BE2C (cell line): ENCODE results near the gene PTPRD.
A peak's percentile ranks its signal among the peaks of the same experiment; 100 is the strongest.

Source experiments
- DNase-seq: peaks from one replicate; pipeline ENCODE4 v3.0.0-alpha.2; 2020
- H3K27me3 ChIP-seq: fragments of 250-450 bp; sonication (Bioruptor Pico); 2 replicates; pipeline ENCODE4 v1.5.1; 2020; ENCODE audit warnings: mild to moderate bottlenecking
- H3K36me3 ChIP-seq: fragments of 250-450 bp; sonication (Bioruptor Pico); 2 replicates; pipeline ENCODE4 v1.5.1; 2020; ENCODE audit warnings: mild to moderate bottlenecking
- H3K4me1 ChIP-seq: fragments of 250-450 bp; sonication (Bioruptor Pico); 2 replicates; pipeline ENCODE4 v1.5.1; 2020
- H3K4me3 ChIP-seq: 2 replicates; pipeline ENCODE4 v1.5.1; 2011; ENCODE audit warnings: low read depth, low read length
- H3K9me3 ChIP-seq: fragments of 250-450 bp; sonication (Bioruptor Pico); 2 replicates; pipeline ENCODE4 v1.5.1; 2020
- CTCF ChIP-seq: IDR thresholded peaks from 2 replicates; pipeline ENCODE4 v1.5.1; 2012; ENCODE audit warnings: mild to moderate bottlenecking, low read depth, low read length

Gene PTPRD

GRCh38 chr9:8491563-8491962 is 2121.2 kb downstream of the PTPRD start:
- H3K9me3 ChIP-seq, result no peaks in the 10 kb centered on the region
- no peak for TF ChIP-seq CTCF
- no peak overlapping the region for H3K4me3 ChIP-seq
- DNase-seq, result no peak
- H3K36me3 ChIP-seq, result no peaks in the 10 kb centered on the region
- H3K27me3 ChIP-seq, result no peaks in the 10 kb centered on the region
- no peaks in the 10 kb centered on the region for H3K4me1 ChIP-seq

GRCh38 chr9:8489835-8490234 is 2123.0 kb downstream of the PTPRD start:
- Histone ChIP-seq H3K4me3 (no peak overlapping the region), H3K27me3 (no peaks in the 10 kb centered on the region), H3K36me3 (no peaks in the 10 kb centered on the region), H3K9me3 (no peaks in the 10 kb centered on the region), H3K4me1 (no peaks in the 10 kb centered on the region)
- TF ChIP-seq CTCF, result no peak
- DNase-seq, result no peak

- Histone ChIP-seq H3K27me3 (no peaks in the 10 kb centered on the region), H3K36me3 (no peaks in the 10 kb centered on the region), H3K9me3 (no peaks in the 10 kb centered on the region), H3K4me3 (no peak overlapping the region), H3K4me1 (no peaks in the 10 kb centered on the region)
- TF ChIP-seq CTCF, result peak; percentile 33
- DNase-seq, result peak; percentile 39
Observed at GRCh38 chr9:8486095-8486494, 2126.7 kb downstream of the PTPRD start.

GRCh38 chr9:8484597-8485191 is 2128.1 kb downstream of the PTPRD start:
- DNase-seq, result no peak
- no peak for TF ChIP-seq CTCF

GRCh38 chr9:8477450-8477849 is 2135.4 kb downstream of the PTPRD start:
- H3K9me3 ChIP-seq, result no peaks in the 10 kb centered on the region
- DNase-seq, result no peak
- no peaks in the 10 kb centered on the region for H3K4me1 ChIP-seq
- H3K36me3 ChIP-seq, result no peaks in the 10 kb centered on the region
- no peak overlapping the region for H3K4me3 ChIP-seq
- no peaks in the 10 kb centered on the region for H3K27me3 ChIP-seq
- no peak for TF ChIP-seq CTCF

More at GRCh38 chr9:8484597-8485191, 2128.1 kb downstream of the PTPRD start:
- Histone ChIP-seq H3K4me3 (no peak overlapping the region), H3K36me3 (no peaks in the 10 kb centered on the region), H3K9me3 (no peaks in the 10 kb centered on the region), H3K27me3 (no peaks in the 10 kb centered on the region), H3K4me1 (no peaks in the 10 kb centered on the region)

- no peaks in the 10 kb centered on the region for H3K9me3 ChIP-seq
- H3K4me1 ChIP-seq, result no peaks in the 10 kb centered on the region
- no peak for DNase-seq
- no peak for TF ChIP-seq CTCF
- H3K36me3 ChIP-seq, result no peaks in the 10 kb centered on the region
- no peaks in the 10 kb centered on the region for H3K27me3 ChIP-seq
- no peak overlapping the region for H3K4me3 ChIP-seq
Observed at GRCh38 chr9:8474937-8475336, 2137.9 kb downstream of the PTPRD start.
